Large intestine (tissue), 3 donors: ENCODE data around the gene SLC35F5. TPM values are rescaled to one million over a fixed set of nuclear protein-coding genes. Genes with fewer than 3 reads are reported as not detected.
"Not testable (repeated sequence)": the region's sequence is repeated elsewhere in the genome, so short reads cannot be mapped to it uniquely, and the experiment has no call there.

Source experiments
- DNase-seq, 2 donors: peaks; one replicate each; pipeline versions ENCODE4 v3.0.0 to v3.0.0-alpha.2; 2013
- H3K27ac ChIP-seq: one replicate; pipeline ENCODE4 v1.5.1; 2013; ENCODE audit warnings: low read length
- H3K27me3 ChIP-seq: 2 replicates; pipeline ENCODE4 v1.6.1; 2013; ENCODE audit warnings: low read length; ENCODE audit not compliant: control insufficient read depth, insufficient read depth
- H3K36me3 ChIP-seq: 2 replicates; pipeline ENCODE4 v1.6.1; 2013; ENCODE audit warnings: low read length; ENCODE audit not compliant: control insufficient read depth, insufficient read depth
- H3K4me1 ChIP-seq: one replicate; pipeline ENCODE4 v1.6.1; 2013; ENCODE audit warnings: low read length; ENCODE audit not compliant: control insufficient read depth, insufficient read depth
- H3K4me3 ChIP-seq: one replicate; pipeline ENCODE4 v1.5.1; 2013; ENCODE audit warnings: low read length
- H3K9me3 ChIP-seq: one replicate; pipeline ENCODE4 v1.6.1; 2013; ENCODE audit warnings: mild to moderate bottlenecking, low read depth, low read length, moderate library complexity; ENCODE audit not compliant: control insufficient read depth
- WGBS: methylation state at CpG from one replicate; pipeline ENCODE4 v1.1.5; 2013; ENCODE audit warnings: low lambda C conversion rate; ENCODE audit not compliant: insufficient coverage; 5-methylcytosine and 5-hydroxymethylcytosine counted together
- polyA plus RNA-seq: library from polyadenylated mRNA; unstranded; fragments of 120-200 nt; gene quantifications from one replicate; pipeline ENCODE4 v1.2.1, GENCODE V29; 2013

Gene SLC35F5
- polyA plus RNA-seq, 1 donor = 73.7 TPM

GRCh38 chr2:113676623-113677266, 79.7 kb downstream of the SLC35F5 start:
- Histone ChIP-seq H3K36me3 (no peaks in the 10 kb centered on the region), H3K9me3 (no peaks in the 10 kb centered on the region), H3K27me3 (no peaks in the 10 kb centered on the region), H3K4me3 (no peak overlapping the region), H3K27ac (no peak overlapping the region), H3K4me1 (no peaks in the 10 kb centered on the region)
- no peak for DNase-seq
- WGBS = no CpG with 5 or more reads among the region's 4 CpGs

GRCh38 chr2:113675875-113676274, 80.6 kb downstream of the SLC35F5 start:
- H3K27me3 ChIP-seq = no peaks in the 10 kb centered on the region
- H3K4me1 ChIP-seq = no peaks in the 10 kb centered on the region
- no peak overlapping the region for H3K27ac ChIP-seq
- no peak overlapping the region for H3K4me3 ChIP-seq
- H3K36me3 ChIP-seq = no peaks in the 10 kb centered on the region
- DNase-seq = no peak
- no peaks in the 10 kb centered on the region for H3K9me3 ChIP-seq
- WGBS = no CpG with 5 or more reads among the region's 9 CpGs

- DNase-seq = no peak
- H3K27me3 ChIP-seq = no peaks in the 10 kb centered on the region
- no CpG with 5 or more reads among the region's 7 CpGs for WGBS
- no peak overlapping the region for H3K27ac ChIP-seq
- no peaks in the 10 kb centered on the region for H3K36me3 ChIP-seq
- H3K4me3 ChIP-seq = no peak overlapping the region
- H3K9me3 ChIP-seq = no peaks in the 10 kb centered on the region
- no peaks in the 10 kb centered on the region for H3K4me1 ChIP-seq
These were observed 84.0 kb downstream of the SLC35F5 start for GRCh38 chr2:113672326-113672932.

GRCh38 chr2:113669013-113669412, 87.4 kb downstream of the SLC35F5 start:
- H3K36me3 ChIP-seq, H3K27me3 ChIP-seq, H3K27ac ChIP-seq, H3K4me1 ChIP-seq, H3K4me3 ChIP-seq, H3K9me3 ChIP-seq, DNase-seq: not testable (repeated sequence)
- no CpG with 5 or more reads among the region's 21 CpGs for WGBS

- not testable (repeated sequence) for H3K9me3 ChIP-seq, DNase-seq, H3K4me3 ChIP-seq, H3K27me3 ChIP-seq, H3K36me3 ChIP-seq, H3K27ac ChIP-seq, H3K4me1 ChIP-seq
- WGBS = no CpG with 5 or more reads among the region's 6 CpGs
These were observed 91.5 kb downstream of the SLC35F5 start for GRCh38 chr2:113664761-113665533.

GRCh38 chr2:113663285-113664060, 93.0 kb downstream of the SLC35F5 start:
- H3K36me3 ChIP-seq, H3K27ac ChIP-seq, H3K4me1 ChIP-seq, H3K9me3 ChIP-seq, H3K4me3 ChIP-seq, H3K27me3 ChIP-seq, DNase-seq: not testable (repeated sequence)
- WGBS = no CpG with 5 or more reads among the region's 10 CpGs

Other genes with a start within 250 kb of the SLC35F5 start
- 35.8 TPM for gene RABL2A, start 129.4 kb downstream of the SLC35F5 start, polyA plus RNA-seq
- 148 TPM for gene ACTR3, start 133.4 kb upstream of the SLC35F5 start, polyA plus RNA-seq